GM18868 (cell line): Measurements from ENCODE around the gene CTNND2.
A peak's percentile ranks its signal among the peaks of the same experiment; 100 is the strongest.

Experiments
- ATAC-seq: cut with Tn5 transposase; IDR thresholded peaks from one replicate; pipeline ENCODE4 v1.9.1; 2021; ENCODE audit warnings: mild to moderate bottlenecking, moderate library complexity; ENCODE audit not compliant: unreplicated experiment

CTNND2 gene

GRCh38 chr5:11780641-11781345 lies 123.5 kb downstream of the CTNND2 start:
- no peak for ATAC-seq

DNA sequence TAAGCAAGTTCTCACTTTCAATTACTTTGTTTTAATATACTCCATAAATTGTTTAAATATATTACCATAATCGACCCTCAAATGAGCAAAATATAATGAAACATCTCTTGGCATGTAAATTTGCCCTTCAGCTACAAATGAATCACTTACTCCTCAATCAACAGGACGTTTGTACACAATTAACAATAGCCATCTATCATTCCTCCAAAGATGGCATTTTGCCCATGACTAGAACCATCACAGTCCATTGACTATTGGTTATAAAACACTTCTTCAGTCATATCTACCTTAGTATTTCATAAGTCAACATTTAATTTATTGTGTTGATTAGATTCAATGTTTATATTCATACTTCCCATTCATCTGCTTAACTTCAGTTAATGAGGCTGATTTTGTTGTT lies 127.2 kb downstream of the CTNND2 start:
- no peak for ATAC-seq

DNA sequence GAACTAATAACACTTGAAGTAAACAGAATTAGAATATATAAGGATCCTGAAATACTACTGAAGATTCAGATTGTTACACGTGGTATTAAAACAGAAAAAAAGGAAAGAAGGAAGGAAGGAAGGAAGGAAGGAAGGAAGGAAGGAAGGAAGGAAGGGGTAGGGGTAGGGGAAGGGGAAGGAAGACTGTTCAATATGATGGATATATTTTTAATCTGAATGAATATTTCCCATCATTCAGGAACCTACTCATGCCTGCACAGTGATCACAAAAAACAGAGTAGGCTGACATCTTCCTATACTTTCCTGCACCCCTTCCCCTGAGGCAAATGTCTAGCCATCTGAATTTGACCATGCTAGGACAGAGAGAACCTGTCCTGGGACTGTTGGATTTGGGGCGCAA lies 133.9 kb downstream of the CTNND2 start:
- ATAC-seq, result no peak

GRCh38 chr5:11760934-11761603 lies 143.2 kb downstream of the CTNND2 start:
- ATAC-seq, result no peak

GRCh38 chr5:11758321-11758720 lies 145.9 kb downstream of the CTNND2 start:
- no peak for ATAC-seq

DNA sequence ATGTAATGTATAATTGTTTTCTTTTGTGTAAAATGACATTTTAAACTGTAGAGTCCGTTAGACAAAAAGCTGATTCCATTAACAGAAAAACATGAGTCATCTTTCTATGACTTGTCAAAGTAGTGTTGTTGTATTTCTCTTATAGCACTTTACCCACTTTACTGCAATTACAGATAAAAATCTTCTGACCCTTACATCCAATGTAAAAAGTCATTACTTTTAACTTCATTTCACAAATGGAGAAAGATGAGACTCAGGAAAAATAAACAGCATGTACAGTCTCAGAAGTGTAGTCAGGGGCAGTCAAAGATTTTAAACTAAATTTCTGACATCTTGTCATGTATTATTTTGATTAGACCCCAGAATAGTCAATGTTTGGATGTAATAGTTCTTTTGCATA lies 146.6 kb downstream of the CTNND2 start:
- no peak for ATAC-seq

DNA sequence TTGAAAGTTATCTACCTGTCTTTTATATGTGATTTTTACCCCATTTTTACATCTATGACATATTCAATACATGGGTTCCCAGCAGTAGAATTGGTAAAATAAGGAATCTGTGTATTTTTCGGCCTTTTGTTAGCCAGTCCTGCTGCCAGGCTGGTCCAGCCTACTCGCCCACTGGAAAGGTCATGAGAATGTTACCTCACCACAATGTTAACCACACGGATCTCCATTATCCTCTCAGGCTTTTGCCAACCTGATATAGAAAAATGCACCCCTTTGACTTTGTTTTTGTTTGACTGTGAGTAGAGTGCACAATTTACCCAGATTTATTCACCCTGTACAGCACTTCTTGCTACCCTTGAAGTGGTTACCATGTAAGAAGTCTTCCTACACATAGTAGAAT lies 167.2 kb downstream of the CTNND2 start:
- no peak for ATAC-seq

DNA sequence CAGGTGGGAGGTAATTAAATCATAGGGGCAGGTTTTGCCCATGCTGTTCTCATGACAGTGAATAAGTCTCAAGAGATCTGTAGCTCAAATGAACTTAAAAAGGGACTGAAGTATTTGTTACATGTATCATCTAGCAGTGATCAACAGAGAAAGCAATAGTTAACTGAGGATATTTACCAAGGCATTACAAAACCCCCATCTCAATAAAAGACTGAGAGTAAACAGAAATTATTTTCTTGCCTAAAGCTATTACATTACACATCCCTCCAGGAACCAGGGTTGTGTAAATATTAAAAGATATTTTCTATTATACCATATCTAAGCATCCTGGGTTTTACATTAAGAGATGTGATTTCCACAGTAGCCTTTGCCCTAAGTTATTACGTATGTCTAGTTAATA lies 169.9 kb downstream of the CTNND2 start:
- ATAC-seq, result no peak

- no peak for ATAC-seq
Measured at GRCh38 chr5:11733840-11734192, 170.4 kb downstream of the CTNND2 start.

- ATAC-seq, result no peak
Measured at GRCh38 chr5:11733185-11733839, 170.9 kb downstream of the CTNND2 start.

DNA sequence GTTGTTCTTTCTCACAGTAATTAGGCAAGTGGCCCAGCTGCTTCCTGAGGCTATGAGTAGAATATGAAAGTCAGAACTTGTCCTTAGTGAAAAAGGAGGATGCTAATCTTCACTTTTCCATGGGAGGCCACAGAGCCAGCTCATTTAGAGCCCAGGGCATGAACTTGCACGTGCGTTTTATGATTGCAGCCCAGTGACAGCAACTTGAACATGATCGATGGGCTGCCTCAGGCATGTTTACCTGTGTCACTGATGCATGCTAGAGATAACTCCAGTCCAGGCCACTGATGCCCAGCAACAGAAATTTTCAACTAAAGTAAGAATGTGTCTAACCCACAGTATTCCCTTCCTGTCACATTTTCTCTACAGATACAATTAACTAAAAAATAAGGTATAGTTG lies 179.3 kb downstream of the CTNND2 start:
- ATAC-seq, result no peak

GRCh38 chr5:11719888-11720481 lies 184.3 kb downstream of the CTNND2 start:
- ATAC-seq, result peak; percentile 82

- ATAC-seq, result no peak
Measured at GRCh38 chr5:11715461-11716196, 188.6 kb downstream of the CTNND2 start.

GRCh38 chr5:11711932-11712331 lies 192.3 kb downstream of the CTNND2 start:
- no peak for ATAC-seq

GRCh38 chr5:11709021-11709420 lies 195.2 kb downstream of the CTNND2 start:
- ATAC-seq, result no peak

GRCh38 chr5:11704916-11705315 lies 199.3 kb downstream of the CTNND2 start:
- ATAC-seq, result no peak

- ATAC-seq, result no peak
Measured at GRCh38 chr5:11700391-11700790, 203.9 kb downstream of the CTNND2 start.

DNA sequence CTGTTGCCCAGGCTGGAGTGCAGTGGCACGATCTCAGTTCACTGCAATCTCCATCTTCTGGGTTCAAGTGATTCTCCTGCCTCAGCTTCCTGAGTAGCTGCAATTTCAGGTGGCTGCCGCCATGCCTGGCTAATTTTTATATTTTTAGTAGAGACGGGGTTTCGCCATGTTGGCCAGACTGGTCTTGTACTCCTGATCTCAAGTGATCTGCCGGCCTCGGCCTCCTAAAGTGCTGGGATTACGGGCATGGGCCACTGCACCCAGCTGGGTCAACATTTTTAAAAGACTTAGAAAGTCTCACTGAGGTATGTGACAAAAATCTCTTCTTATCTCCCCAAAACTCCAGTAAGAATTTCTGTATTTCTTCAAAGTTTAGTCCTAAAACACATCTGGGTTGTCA lies 211.6 kb downstream of the CTNND2 start:
- no peak for ATAC-seq

GRCh38 chr5:11687498-11687897 lies 216.7 kb downstream of the CTNND2 start:
- ATAC-seq, result no peak

- ATAC-seq, result no peak
Measured at GRCh38 chr5:11684607-11685006, 219.6 kb downstream of the CTNND2 start.

GRCh38 chr5:11683666-11684065 lies 220.6 kb downstream of the CTNND2 start:
- ATAC-seq, result no peak
